Tibial artery (tissue), 4 donors: ENCODE results near the gene ATP6V0C.
"Not testable (repeated sequence)": the region's sequence is repeated elsewhere in the genome, so short reads cannot be mapped to it uniquely, and the experiment has no call there.

Source experiments
- DNase-seq, 2 donors: peaks; one replicate each; pipeline ENCODE4 v3.0.0-alpha.2; 2019
- H3K27ac ChIP-seq, 2 donors: fragments of 200-600 bp; sonication (generic) in 1 of 2; 1 replicate in 1 of 2; 2 replicates in 1 of 2; pipeline ENCODE4 v1.5.1; 2018 to 2019; ENCODE audit warnings: mild to moderate bottlenecking in 1 of 2
- H3K27me3 ChIP-seq, 2 donors: fragments of 200-600 bp; sonication (generic) in 1 of 2; one replicate each; pipeline versions ENCODE4 v1.5.1 to v1.6.0; 2016 to 2019
- H3K36me3 ChIP-seq, 3 donors: fragments of 200-600 bp; sonication (generic) in 2 of 3; one replicate each; pipeline ENCODE4 v1.5.1; 2016 to 2019; ENCODE audit warnings: mild to moderate bottlenecking in 2 of 3
- H3K4me1 ChIP-seq, 4 donors: fragments of 200-600 bp; sonication (generic) in 2 of 4; 1 replicate in 3 of 4; 2 replicates in 1 of 4; pipeline ENCODE4 v1.5.1; 2016 to 2019
- H3K4me3 ChIP-seq, 2 donors: fragments of 200-600 bp; sonication (generic) in 1 of 2; 1 replicate in 1 of 2; 2 replicates in 1 of 2; pipeline ENCODE4 v1.5.1; 2018 to 2019; ENCODE audit warnings: mild to moderate bottlenecking in 2 of 2
- H3K9me3 ChIP-seq, 3 donors: fragments of 200-600 bp; sonication (generic) in 1 of 3; one replicate each; pipeline ENCODE4 v1.5.1; 2016 to 2019
- intact Hi-C: fragments of 100-400 bp; cut with DNase I; formaldehyde crosslinking; loops from one replicate; pipeline ENCODE4 v1.15.0; 2023; ENCODE audit warnings: low total_unique reads
- TF ChIP-seq, protein P1 (sequence below), 2 experiments: fragments of 200-600 bp in 1 of 2; fragments of 450-650 bp in 1 of 2; IDR thresholded peaks; one replicate each; pipeline ENCODE4 v1.5.1; 2017 to 2019; ENCODE audit warnings: antibody characterized with exemption in 2 of 2, mild to moderate bottlenecking in 1 of 2, moderate library complexity in 1 of 2

The ATP6V0C gene

DNA sequence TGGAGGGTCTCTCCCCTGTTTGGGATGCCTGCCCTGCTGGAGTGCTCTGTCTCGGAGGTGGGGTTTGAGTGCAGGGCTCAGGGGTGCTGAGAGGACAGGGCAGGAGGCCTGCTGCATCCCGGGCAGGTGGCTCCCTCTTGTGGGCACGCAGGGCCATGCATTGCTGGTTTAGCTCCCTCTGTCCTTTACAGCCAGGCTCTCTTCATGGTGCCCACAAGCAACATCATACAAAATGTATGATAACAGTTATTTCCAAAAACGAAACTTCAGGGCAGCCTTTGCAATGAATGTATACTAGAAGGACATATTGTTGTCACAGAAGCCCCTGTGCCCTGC is 47.0 kb downstream of the ATP6V0C start:
- H3K4me1 ChIP-seq, H3K36me3 ChIP-seq, H3K4me3 ChIP-seq, H3K27ac ChIP-seq, intact Hi-C loops, H3K27me3 ChIP-seq, H3K9me3 ChIP-seq: not testable (repeated sequence)
- peak in 1 of 2 donors; percentile 53 for DNase-seq
- TF ChIP-seq, protein P1, sequence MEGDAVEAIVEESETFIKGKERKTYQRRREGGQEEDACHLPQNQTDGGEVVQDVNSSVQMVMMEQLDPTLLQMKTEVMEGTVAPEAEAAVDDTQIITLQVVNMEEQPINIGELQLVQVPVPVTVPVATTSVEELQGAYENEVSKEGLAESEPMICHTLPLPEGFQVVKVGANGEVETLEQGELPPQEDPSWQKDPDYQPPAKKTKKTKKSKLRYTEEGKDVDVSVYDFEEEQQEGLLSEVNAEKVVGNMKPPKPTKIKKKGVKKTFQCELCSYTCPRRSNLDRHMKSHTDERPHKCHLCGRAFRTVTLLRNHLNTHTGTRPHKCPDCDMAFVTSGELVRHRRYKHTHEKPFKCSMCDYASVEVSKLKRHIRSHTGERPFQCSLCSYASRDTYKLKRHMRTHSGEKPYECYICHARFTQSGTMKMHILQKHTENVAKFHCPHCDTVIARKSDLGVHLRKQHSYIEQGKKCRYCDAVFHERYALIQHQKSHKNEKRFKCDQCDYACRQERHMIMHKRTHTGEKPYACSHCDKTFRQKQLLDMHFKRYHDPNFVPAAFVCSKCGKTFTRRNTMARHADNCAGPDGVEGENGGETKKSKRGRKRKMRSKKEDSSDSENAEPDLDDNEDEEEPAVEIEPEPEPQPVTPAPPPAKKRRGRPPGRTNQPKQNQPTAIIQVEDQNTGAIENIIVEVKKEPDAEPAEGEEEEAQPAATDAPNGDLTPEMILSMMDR (IDR thresholded peaks at IDR 0.05): peak in 1 of 2 experiments; percentile 37

DNA sequence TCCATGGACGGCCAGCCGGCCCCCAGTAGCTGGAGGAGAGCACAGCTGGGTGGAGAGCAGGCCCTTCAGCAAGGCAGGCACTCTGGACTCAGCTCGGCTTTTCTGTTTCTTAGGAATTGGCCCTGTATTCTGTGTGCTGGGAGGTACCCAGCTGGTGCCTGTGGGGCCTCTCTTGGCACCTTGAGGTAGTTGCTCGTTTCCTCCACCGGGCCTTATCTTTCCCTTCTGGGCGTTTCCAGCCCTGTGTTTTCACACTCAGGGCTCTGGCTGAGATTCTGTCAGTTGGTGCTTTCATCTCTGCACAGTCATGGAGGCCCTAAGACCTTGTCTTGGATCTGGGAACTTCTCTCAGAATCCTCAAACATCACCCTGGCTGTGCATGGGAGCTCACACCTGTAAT is 53.8 kb downstream of the ATP6V0C start:
- H3K27me3 ChIP-seq, H3K4me1 ChIP-seq: not testable (repeated sequence)

DNA sequence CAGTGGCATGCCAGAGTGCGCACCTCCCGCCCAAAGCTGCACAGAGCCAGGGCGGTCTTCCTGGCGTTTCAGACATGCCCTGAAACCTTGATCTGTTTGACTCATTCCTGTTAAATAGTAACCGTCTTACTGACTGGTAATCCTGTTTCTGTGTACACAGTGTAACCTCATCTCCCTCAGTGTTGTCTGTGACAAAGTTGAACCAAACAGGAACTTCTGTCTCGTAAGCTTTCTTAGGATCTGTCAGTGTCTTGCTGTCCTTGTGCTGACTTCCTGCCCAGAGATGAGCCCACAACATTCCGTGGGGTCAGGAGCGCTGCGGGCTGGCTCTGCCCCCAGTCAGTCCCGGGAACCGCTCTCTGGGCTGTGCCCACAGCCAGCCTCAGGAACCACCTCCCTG is 54.8 kb downstream of the ATP6V0C start:
- H3K27me3 ChIP-seq, DNase-seq, H3K4me3 ChIP-seq, intact Hi-C loops, H3K4me1 ChIP-seq, H3K27ac ChIP-seq, H3K9me3 ChIP-seq, H3K36me3 ChIP-seq: not testable (repeated sequence)

More for the DNA sequence above, 53.8 kb downstream of the ATP6V0C start:
- H3K9me3 ChIP-seq, H3K27ac ChIP-seq, intact Hi-C loops, H3K4me3 ChIP-seq, H3K36me3 ChIP-seq, DNase-seq: not testable (repeated sequence)
